K562 (cell line): ENCODE data around the gene IGF2R. TPM values are rescaled to one million over a fixed set of nuclear protein-coding genes. Genes with fewer than 3 reads are reported as not detected.

Experiments used
- ATAC-seq: fragments of 200-7000 bp; cut with Tn5 transposase; 3 replicates; pipeline ENCODE4 v1.9.1; 2020; ENCODE audit warnings: moderate library complexity
- BruUV-seq: library from RNA; stranded (reverse); fragments of 400-500 nt; replicated peaks from 2 replicates; lab custom pipeline; 2021; lab: Mats Ljungman, UMichigan
- CTCF ChIA-PET: fragments of 300-600 bp; formaldehyde crosslinking; extraction: SDS; loops from one replicate; lab custom pipeline; 2021; ENCODE audit warnings: low intra/inter-chr PET ratio; lab: Yijun Ruan, JAX
- POLR2A ChIA-PET: fragments of 300-600, 350-650 bp; sonication (Branson Sonifier 250); formaldehyde crosslinking; extraction: SDS; loops from one replicate; lab custom pipeline; 2021; ENCODE audit warnings: antibody characterized with exemption, inconsistent platforms; lab: Yijun Ruan, JAX
- DNase-seq, 4 experiments: peaks; one replicate each; pipeline versions ENCODE4 v3.0.0 to v3.0.0-alpha.2; 2011 to 2018; ENCODE audit warnings: low spot score in 3 of 4, mixed read lengths in 3 of 4; ENCODE audit errors: extremely low read depth in 1 of 4
- FAIRE-seq: peaks from 2 replicates; lab custom pipeline; 2011; peaks lifted over from hg19 to GRCh38; lab: Jason Lieb, UNC
- H2AFZ ChIP-seq: 2 replicates; pipeline ENCODE4 v1.6.0; 2011; ENCODE audit warnings: low read depth, low read length, control low read depth, inconsistent platforms
- H3K27ac ChIP-seq: fragments of 200-600 bp; 3 replicates; pipeline ENCODE4 v1.8.0; 2011; ENCODE audit warnings: low read depth, mild to moderate bottlenecking, control low read depth, inconsistent platforms, low read length, moderate library complexity, mixed read lengths; ENCODE audit errors: extremely low read depth
- H3K27me3 ChIP-seq, 2 experiments: fragments of 300-600 bp in 1 of 2; 2 replicates in 1 of 2; 3 replicates in 1 of 2; pipeline versions ENCODE4 v1.6.0 to v1.8.0; 2011; ENCODE audit warnings: inconsistent platforms in 2 of 2, low read length in 2 of 2, mild to moderate bottlenecking in 1 of 2, mixed read lengths in 1 of 2, moderate library complexity in 1 of 2; ENCODE audit not compliant: control insufficient read depth in 2 of 2, insufficient read depth in 2 of 2
- H3K36me3 ChIP-seq: fragments of 300-600 bp; 3 replicates; pipeline ENCODE4 v1.8.0; 2011; ENCODE audit warnings: mild to moderate bottlenecking, low read length, inconsistent platforms; ENCODE audit not compliant: control insufficient read depth, insufficient read depth
- H3K4me1 ChIP-seq, 2 experiments: fragments of 200-600 bp in 1 of 2; replicated peaks in 1 of 2; 2 replicates in 1 of 2; 3 replicates in 1 of 2; pipeline versions ENCODE4 v1.5.1 to v1.8.0; 2011; ENCODE audit warnings: inconsistent platforms in 2 of 2, low read length in 2 of 2, mild to moderate bottlenecking in 1 of 2, mixed read lengths in 1 of 2, moderate library complexity in 1 of 2; ENCODE audit not compliant: control insufficient read depth in 2 of 2, insufficient read depth in 2 of 2
- H3K4me2 ChIP-seq: 2 replicates; pipeline ENCODE4 v1.6.1; 2011; ENCODE audit warnings: low read length, control low read depth, inconsistent platforms, mixed read lengths; ENCODE audit not compliant: insufficient read depth
- H3K4me3 ChIP-seq: fragments of 200-600 bp; sonication (generic), shearing (Covaris generic); 2 replicates; pipeline ENCODE4 v1.5.1; 2016; ENCODE audit warnings: control low read depth, inconsistent platforms
- H3K79me2 ChIP-seq: fragments of 200-600 bp; 3 replicates; pipeline ENCODE4 v1.8.0; 2011; ENCODE audit warnings: low read length, inconsistent platforms; ENCODE audit not compliant: control insufficient read depth, insufficient read depth
- H3K9ac ChIP-seq, 2 experiments: 2 replicates each; pipeline versions ENCODE4 v1.6.0 to v1.6.1; 2011; ENCODE audit warnings: low read depth in 2 of 2, low read length in 2 of 2, control low read depth in 1 of 2, inconsistent platforms in 1 of 2, mild to moderate bottlenecking in 1 of 2, mixed read lengths in 1 of 2; ENCODE audit not compliant: insufficient read depth in 1 of 2
- H3K9me1 ChIP-seq: one replicate; pipeline ENCODE4 v1.6.0; 2011; ENCODE audit warnings: inconsistent platforms, mild to moderate bottlenecking, low read length, moderate library complexity; ENCODE audit not compliant: control insufficient read depth, insufficient read depth
- H3K9me3 ChIP-seq: replicated peaks from 2 replicates; pipeline ENCODE4 v1.5.1; 2011; ENCODE audit warnings: low read depth, low read length, inconsistent platforms; ENCODE audit not compliant: control insufficient read depth, insufficient read depth
- H4K20me1 ChIP-seq: replicated peaks from 2 replicates; pipeline ENCODE4 v1.6.1; 2011; ENCODE audit warnings: low read length, inconsistent platforms, mixed read lengths; ENCODE audit not compliant: control insufficient read depth, insufficient read depth
- BCOR ChIP-seq: fragments of 450-650 bp; IDR thresholded peaks from 2 replicates; pipeline ENCODE4 v1.6.1; 2016
- CBFA2T3 ChIP-seq: fragments of 450-650 bp; IDR thresholded peaks from 2 replicates; pipeline ENCODE4 v1.6.1; 2017
- CBFB ChIP-seq: sonication (generic); formaldehyde crosslinking; IDR thresholded peaks from 2 replicates; pipeline ENCODE4 v1.4.0; 2020; ENCODE audit warnings: mild to moderate bottlenecking, missing genetic modification reagents
- CBX8 ChIP-seq: fragments of 200-600 bp; sonication (generic); IDR thresholded peaks from 2 replicates; pipeline ENCODE4 v1.6.1; 2012; ENCODE audit warnings: borderline replicate concordance, mixed run types, low read depth, mild to moderate bottlenecking, moderate library complexity, mixed read lengths, low read length, control low read depth, inconsistent platforms; ENCODE audit not compliant: poor library complexity, severe bottlenecking; ENCODE audit errors: extremely low read depth
- CHD4 ChIP-seq: fragments of 200-600 bp; sonication (generic); IDR thresholded peaks from 3 replicates; pipeline ENCODE4 v1.6.1; 2012; ENCODE audit warnings: low read depth, mild to moderate bottlenecking, mixed read lengths, low read length, inconsistent platforms; ENCODE audit not compliant: insufficient read depth, insufficient replicate concordance, poor library complexity, severe bottlenecking
- CXXC5 ChIP-seq: fragments of 250-450 bp; sonication (Bioruptor Pico); IDR thresholded peaks from 2 replicates; pipeline ENCODE4 v1.8.0; 2022; ENCODE audit warnings: inconsistent platforms, mild to moderate bottlenecking, moderate library complexity
- ESRRB ChIP-seq: fragments of 250-450 bp; sonication (Bioruptor Pico); IDR thresholded peaks from 2 replicates; pipeline ENCODE4 v1.5.0; 2020; ENCODE audit warnings: mild to moderate bottlenecking, moderate library complexity, borderline replicate concordance
- GATAD2A ChIP-seq: fragments of 450-650 bp; IDR thresholded peaks from 2 replicates; pipeline ENCODE4 v1.6.1; 2017
- MXI1 ChIP-seq: IDR thresholded peaks from 2 replicates; pipeline ENCODE4 v1.6.1; 2011; ENCODE audit warnings: low read depth, mild to moderate bottlenecking, improper control_type of control experiment, low read length
- NFE2L1 ChIP-seq: fragments of 450-650 bp; IDR thresholded peaks from 2 replicates; pipeline ENCODE4 v1.6.1; 2016; ENCODE audit warnings: missing genetic modification characterization, low read depth, mild to moderate bottlenecking, missing compliant biosample characterization, moderate library complexity, borderline replicate concordance
- RAD51 ChIP-seq: fragments of 450-650 bp; IDR thresholded peaks from 2 replicates; pipeline ENCODE4 v1.7.1; 2016; ENCODE audit warnings: low read depth, mild to moderate bottlenecking, borderline replicate concordance
- SP2 ChIP-seq: IDR thresholded peaks from 2 replicates; pipeline ENCODE4 v1.6.1; 2011; ENCODE audit warnings: mild to moderate bottlenecking, low read depth, low read length, moderate library complexity; ENCODE audit not compliant: poor library complexity, severe bottlenecking; ENCODE audit errors: extremely low read depth
- SRSF1 ChIP-seq: fragments of 200-400 bp; formaldehyde crosslinking; IDR thresholded peaks from 2 replicates; pipeline ENCODE4 v1.6.1; 2017; ENCODE audit warnings: mild to moderate bottlenecking, low read depth, low read length, moderate library complexity
- TCF7L2 ChIP-seq: fragments of 150-350 bp; IDR thresholded peaks from 2 replicates; pipeline ENCODE4 v1.6.1; 2016; ENCODE audit warnings: low read depth, mild to moderate bottlenecking, low read length, moderate library complexity
- XRCC4 ChIP-seq: IDR thresholded peaks from one replicate; pipeline ENCODE4 v1.6.1; 2011; ENCODE audit not compliant: insufficient read depth, insufficient read length; ENCODE audit errors: extremely low read depth
- ZFPM2 ChIP-seq: fragments of 250-450 bp; sonication (Bioruptor Pico); IDR thresholded peaks from 2 replicates; pipeline ENCODE4 v1.5.1; 2022; ENCODE audit warnings: mild to moderate bottlenecking
- ZNF384 ChIP-seq: IDR thresholded peaks from 2 replicates; pipeline ENCODE4 v1.6.1; 2012; ENCODE audit warnings: low read depth, low read length, improper control_type of control experiment
- ZNF592 ChIP-seq: fragments of 450-650 bp; IDR thresholded peaks from 2 replicates; pipeline ENCODE4 v1.6.1; 2017; ENCODE audit warnings: antibody characterized with exemption, mild to moderate bottlenecking
- WGBS: fragments of 100-300 bp; shearing (Covaris generic); methylation state at CpG from one replicate; pipeline ENCODE4 v1.1.6; 2016; ENCODE audit warnings: low coverage, mixed read lengths; ENCODE audit not compliant: insufficient coverage; ENCODE audit errors: missing lambda C conversion rate; 5-methylcytosine and 5-hydroxymethylcytosine counted together
- in situ Hi-C: fragments of 300-500 bp; cut with MboI; formaldehyde crosslinking; loops from 4 replicates; pipeline ENCODE4 v1.15.0; 2018; ENCODE audit warnings: inconsistent platforms, mixed read lengths
- intact Hi-C: fragments of 100-400 bp; cut with micrococcal nuclease; formaldehyde crosslinking; loops from 2 replicates; pipeline ENCODE4 v1.14.2; 2022
- polyA plus RNA-seq, 8 experiments: library from polyadenylated mRNA; depleted of rRNA in 4 of 8; stranded (reverse) in 5 of 8; unstranded in 3 of 8; fragments of >200 nt; fragmentation: Nextera tagmentation in 2 of 8; fragmentation: Illumina TruSeq in 1 of 8; extraction: Ambion mirVana in 2 of 8; extraction: Trizol in 1 of 8; gene quantifications; 2 replicates each; pipeline versions ENCODE4 v1.2.1 to v1.2.3, GENCODE V29; 2011 to 2014; ENCODE audit warnings: inconsistent platforms in 1 of 8, missing spikeins in 1 of 8
- total RNA-seq, 7 experiments: library from RNA; depleted of rRNA in 6 of 7; stranded (reverse); fragments of >200 nt in 6 of 7; fragmentation: Illumina TruSeq in 2 of 7; extraction: Trizol in 2 of 7; gene quantifications; 2 replicates each; pipeline versions ENCODE4 v1.2.1 to v1.2.3, GENCODE V29; 2011 to 2021; ENCODE audit warnings: low replicate concordance in 1 of 7

IGF2R gene
- total and polyA plus RNA-seq, 9 of the 15 experiments (the other 6 are each of a cell fraction or from before 2014, with no cell fraction given), result 3.5 to 92.3 (median 34.5) TPM

GRCh38 chr6:160102956-160103824 is 134.3 kb downstream of the IGF2R start:
- H3K9me3 ChIP-seq, result no peaks in the 10 kb centered on the region
- ATAC-seq (peak; percentile 30), FAIRE-seq (peak; percentile 62), DNase-seq (peak; percentile 39 to 59 (median 47))
- H3K4me1 ChIP-seq, result peaks cover 32% of the 10 kb centered on the region in 2 experiments
- peaks cover 23% of the 10 kb centered on the region for H4K20me1 ChIP-seq
- no peak overlapping the region for H3K9ac ChIP-seq
- no peaks in the 10 kb centered on the region; a peak in 1 of 5 replicates for H3K27me3 ChIP-seq
- peaks cover 10% of the 10 kb centered on the region; the same call in 2 of the 3 replicates for H3K79me2 ChIP-seq
- no peak overlapping the region for H3K4me3 ChIP-seq
- intact Hi-C loops, result loop anchor here (1.0 to 5.0 kb wide), 3 partner anchors 15 to 411 kb away; partner anchors contain the start of gene SOD2
- peaks cover 75% of the 10 kb centered on the region for H3K36me3 ChIP-seq
- WGBS, result 80% methylated on average over 14 of the region's 14 CpGs
- H2AFZ ChIP-seq, result no peak overlapping the region
- in situ Hi-C loops, result no loop called here
- ChIA-PET CTCF (interaction anchor here (0.7 kb wide), 1 partner anchor 411 kb away, joined by 3 read pairs; no protein-coding TSS in a partner anchor), POLR2A (no interaction called here)
- no peak overlapping the region for H3K4me2 ChIP-seq
- H3K27ac ChIP-seq, result no peak overlapping the region
- no TSS peak for BruUV-seq
- H3K9me1 ChIP-seq, result peaks cover 9% of the 10 kb centered on the region
- TF ChIP-seq ZFPM2 (CRISPR knock-in tag), result no peak
- TF ChIP-seq GATAD2A, result no peak
- TF ChIP-seq CXXC5 (CRISPR knock-in tag), result peak; percentile 33; the same call in 1 of the 2 replicates
- no peak for TF ChIP-seq CBX8
- no peak for TF ChIP-seq ESRRB (CRISPR knock-in tag)
- no peak for TF ChIP-seq CHD4
- no peak for TF ChIP-seq SP2
- TF ChIP-seq CBFA2T3, result no peak
- TF ChIP-seq CBFB (CRISPR knock-in tag), result no peak
- no peak for TF ChIP-seq TCF7L2
- TF ChIP-seq BCOR, result no peak
- no peak for TF ChIP-seq SRSF1
- TF ChIP-seq RAD51, result no peak
- TF ChIP-seq ZNF592, result 0 out of 2 replicates have a peak, but pooled peaks have one; percentile 43
- TF ChIP-seq ZNF384, result no peak
- no peak for TF ChIP-seq NFE2L1 (tag)
- no peak for TF ChIP-seq XRCC4
- no peak for TF ChIP-seq MXI1
